Measurements from ENCODE around the gene ZCCHC14.

ZCCHC14 gene

GRCh38 chr16:87423429-87423828 is 69.4 kb downstream of the ZCCHC14 start:
- DNase-seq: no peak

GRCh38 chr16:87422106-87422505 is 70.7 kb downstream of the ZCCHC14 start:
- DNase-seq: no peak

GRCh38 chr16:87421003-87421912 is 71.6 kb downstream of the ZCCHC14 start:
- no peak for DNase-seq

- DNase-seq: no peak
Measured at GRCh38 chr16:87420026-87421002, 72.5 kb downstream of the ZCCHC14 start.

DNA sequence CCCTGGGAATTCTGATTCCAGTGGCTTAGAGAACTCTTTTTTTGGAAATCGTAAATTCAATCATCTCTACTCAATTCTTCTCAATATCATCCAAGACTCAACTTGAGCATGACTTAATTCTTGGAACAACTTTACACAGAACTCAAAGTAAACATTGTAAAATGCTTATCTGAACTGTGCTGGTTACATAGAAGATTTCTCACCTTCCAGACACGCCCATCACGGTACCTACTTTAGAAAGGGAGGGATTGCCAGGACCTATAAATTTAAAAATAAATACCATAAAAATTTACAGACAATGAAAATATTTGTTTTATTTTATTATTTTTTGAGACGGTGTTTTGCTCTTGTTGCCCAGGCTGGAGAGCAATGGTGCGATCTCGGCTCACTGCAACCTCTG is 74.2 kb downstream of the ZCCHC14 start:
- no peak for DNase-seq

- no peak for DNase-seq
Measured at GRCh38 chr16:87418216-87418615, 74.6 kb downstream of the ZCCHC14 start.

DNA sequence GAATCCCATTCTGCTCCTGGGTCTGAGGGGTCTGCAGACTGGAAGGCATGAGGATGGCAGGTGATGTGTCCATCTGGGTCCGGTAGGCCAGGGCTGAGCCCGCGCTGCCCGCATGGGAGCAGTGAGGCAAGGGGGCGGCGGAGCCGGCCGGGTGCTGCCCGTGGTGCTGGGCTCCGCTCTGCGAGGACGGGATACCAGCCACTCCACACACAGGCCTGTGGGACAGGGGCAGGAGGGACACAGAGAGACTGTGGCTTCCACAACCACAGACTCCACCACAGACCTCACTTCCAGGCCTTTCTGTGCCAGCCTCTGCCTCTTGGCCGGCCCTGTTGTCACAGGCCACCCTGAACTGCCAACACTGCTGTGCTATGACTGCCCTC is 75.3 kb downstream of the ZCCHC14 start:
- no peak for DNase-seq

GRCh38 chr16:87416826-87417527 is 75.8 kb downstream of the ZCCHC14 start:
- DNase-seq: no peak

- no peak for DNase-seq
Measured at GRCh38 chr16:87415441-87415840, 77.4 kb downstream of the ZCCHC14 start.

DNA sequence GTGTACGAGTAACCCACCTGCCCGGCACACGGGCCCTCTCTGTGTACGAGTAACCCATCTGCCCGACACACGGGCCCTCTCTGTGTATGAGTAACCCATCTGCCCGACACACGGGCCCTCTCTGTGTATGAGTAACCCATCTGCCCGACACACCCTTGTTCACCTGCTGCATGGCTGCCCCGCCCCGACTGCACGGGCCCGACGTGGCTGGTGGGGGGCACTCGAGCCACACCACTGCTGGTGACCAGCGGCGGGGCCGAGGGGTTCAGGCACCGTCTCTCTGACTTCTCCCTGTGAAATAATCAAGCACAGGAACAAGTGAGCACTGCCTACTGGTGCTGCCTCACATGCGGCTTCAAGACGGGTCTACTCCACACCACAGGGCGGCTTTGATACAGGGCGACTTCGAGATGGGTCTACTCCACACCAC is 78.6 kb downstream of the ZCCHC14 start:
- no peak for DNase-seq

DNA sequence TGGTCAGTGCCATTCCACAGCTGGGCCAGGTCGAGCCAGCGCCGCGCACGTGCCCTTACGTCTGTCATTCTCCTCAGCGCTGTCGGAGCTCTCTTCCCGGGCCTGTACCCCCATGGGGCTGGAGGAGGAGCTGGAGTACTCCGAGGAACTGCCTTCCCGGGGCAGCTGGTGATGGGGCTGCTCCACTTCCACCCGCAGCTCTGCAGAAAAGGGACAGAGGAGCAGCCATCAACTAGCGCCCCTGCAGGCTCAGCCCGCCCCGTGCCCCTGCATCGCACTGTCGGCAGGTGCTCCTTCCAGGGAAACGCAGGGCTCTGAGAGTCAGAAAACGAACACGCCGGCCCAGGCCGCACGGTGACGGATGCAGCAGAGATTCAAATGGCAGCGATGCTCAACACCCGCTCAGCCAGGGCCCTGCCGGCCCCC is 79.8 kb downstream of the ZCCHC14 start:
- no peak for DNase-seq

- DNase-seq: no peak
Measured at GRCh38 chr16:87412371-87412995, 80.3 kb downstream of the ZCCHC14 start.

DNA sequence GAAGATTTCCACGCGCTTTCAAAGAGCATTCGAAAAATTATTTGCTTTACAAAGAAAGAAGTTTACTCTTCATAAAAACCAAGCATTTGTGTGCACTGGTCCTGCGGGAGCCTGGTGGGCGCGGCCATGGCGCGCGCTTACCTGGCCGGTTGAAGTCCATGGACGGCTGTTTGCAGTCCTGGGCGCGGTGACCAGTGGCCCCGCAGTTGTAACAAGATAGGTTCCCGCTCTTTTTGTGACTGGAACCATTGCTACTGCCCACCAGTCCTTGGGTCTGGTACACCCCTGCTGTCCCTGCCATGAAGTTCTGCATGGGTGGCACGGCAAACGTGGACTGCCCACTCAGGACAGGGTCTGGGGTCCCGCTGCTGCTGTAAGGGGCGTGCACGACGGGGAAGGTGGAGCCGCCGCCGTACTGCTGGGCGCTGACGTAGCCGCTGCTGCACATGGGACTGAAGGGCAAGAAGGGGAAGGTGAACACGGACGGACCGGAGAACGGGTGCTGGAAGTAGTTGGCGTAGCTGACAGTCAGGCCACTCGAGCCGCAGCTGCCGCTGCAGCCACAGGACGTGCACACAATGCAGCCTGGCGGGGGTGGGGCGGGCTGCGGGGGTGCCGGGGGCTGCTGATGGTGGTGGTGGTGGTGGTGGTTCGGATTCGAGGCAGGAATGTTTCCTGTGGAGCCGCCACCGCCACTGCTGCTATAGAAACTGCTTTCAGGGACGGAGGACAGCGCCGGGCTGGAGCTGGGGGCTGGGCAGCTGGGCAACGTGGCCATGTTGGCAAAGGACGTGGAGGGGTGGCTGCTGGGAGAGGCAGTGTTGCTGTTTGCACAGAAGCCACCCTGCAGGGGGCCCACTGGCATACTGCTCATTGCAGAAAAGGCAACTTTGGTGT is 81.2 kb downstream of the ZCCHC14 start:
- DNase-seq: no peak

DNA sequence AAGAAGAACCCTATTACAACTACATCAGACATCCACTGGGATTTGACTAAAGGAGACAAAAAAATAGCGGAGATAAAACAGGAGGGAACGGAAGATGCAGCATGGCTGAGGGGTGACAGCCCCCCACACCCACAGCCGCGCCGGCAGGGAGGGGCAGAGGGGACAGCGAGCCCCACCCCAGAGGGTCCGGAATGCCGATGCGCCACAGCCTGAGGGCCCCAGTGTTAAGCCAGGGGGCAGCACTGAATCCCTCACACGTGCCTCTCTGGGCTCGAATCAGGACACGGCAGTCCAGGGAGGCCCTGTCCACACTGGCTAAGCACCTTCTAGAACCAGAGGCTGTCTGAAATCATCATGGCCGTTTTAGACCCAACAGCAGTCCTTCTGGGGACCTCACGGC is 81.9 kb downstream of the ZCCHC14 start:
- DNase-seq: no peak

- DNase-seq: no peak
Measured at GRCh38 chr16:87410530-87410929, 82.3 kb downstream of the ZCCHC14 start.

DNA sequence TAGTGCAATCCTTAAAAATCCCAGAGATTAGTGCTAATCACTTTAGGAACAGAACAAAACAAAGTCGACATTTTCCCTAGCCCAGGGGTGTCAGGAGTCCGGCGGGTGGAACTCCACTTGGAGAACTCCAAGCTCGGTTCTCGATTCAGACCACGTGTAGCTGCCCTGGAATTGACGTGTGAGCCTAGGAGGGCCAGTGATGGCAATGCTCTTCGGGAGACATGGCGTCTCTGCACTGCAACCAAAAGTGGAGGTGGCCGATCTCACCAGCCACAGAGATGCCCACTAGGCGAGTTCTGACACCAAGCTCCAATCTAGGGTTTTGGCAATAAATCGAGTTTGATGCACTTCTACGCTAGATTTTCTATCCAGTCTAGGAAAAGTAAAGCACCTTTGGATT is 83.0 kb downstream of the ZCCHC14 start:
- no peak for DNase-seq

- no peak for DNase-seq
Measured at GRCh38 chr16:87409153-87409552, 83.7 kb downstream of the ZCCHC14 start.

DNA sequence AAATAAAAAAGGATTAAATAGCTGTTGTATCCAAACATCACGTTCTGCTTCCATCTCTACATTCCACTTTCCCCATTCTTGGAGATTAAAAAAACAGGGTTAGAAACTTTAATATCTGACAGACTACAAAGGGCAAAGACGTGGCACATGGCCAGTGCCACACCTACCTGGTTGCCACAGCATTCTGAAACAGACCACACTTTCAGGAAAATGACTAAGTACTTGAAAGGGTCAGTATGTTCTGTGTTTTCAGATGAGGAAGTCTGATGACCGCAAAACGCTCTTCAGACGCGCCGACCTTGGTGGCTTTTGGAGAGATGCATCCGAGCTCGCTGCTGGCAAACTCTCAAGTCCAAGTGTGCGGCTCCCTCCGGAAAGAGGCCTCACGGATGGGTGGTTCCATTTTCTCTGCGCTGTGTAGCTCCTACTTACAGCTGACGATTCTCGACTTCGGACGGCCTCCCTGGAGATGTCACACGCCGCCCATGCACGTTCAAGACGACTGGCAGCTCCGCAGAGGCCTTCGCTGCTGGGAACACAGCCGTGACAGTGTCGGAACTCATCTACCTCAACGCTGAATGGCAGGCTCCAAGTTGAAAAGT is 85.2 kb downstream of the ZCCHC14 start:
- no peak for DNase-seq

DNA sequence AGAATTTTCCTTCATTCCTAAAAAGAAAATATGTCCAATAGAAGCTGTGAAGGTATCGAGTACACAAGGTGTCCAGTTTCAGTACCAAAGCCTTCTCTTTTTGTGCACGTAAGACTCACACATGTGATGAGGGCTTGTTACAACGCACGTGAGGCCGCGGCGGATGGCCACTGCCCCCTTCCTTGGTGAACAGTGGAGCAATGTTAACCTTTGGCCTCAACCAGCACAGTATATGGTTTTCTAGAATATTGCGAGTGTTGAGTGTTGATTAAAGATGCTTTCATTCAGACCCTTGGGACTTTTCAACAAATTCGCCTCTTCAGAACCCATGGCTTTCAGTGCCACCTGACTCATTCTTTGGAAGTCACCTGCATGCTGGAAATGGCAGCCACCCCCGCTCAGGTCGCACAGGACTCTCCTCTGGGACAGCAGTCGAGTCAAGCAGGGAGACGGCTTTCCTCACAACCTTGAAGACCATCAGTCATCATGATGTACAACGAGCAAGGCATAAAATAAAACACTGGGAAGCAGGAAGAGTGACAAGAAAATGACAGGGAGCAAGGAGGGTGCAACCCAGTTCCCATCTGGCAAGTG is 86.2 kb downstream of the ZCCHC14 start:
- no peak for DNase-seq

Measured in NCI-H187 (cell line).